HepG2 (cell line): ENCODE results near the gene NAT9. TPM values are rescaled to one million over a fixed set of nuclear protein-coding genes. Genes with fewer than 3 reads are reported as not detected.

Experiments used
- ATAC-seq: fragments of 200-7000 bp; cut with Tn5 transposase; 3 replicates; pipeline ENCODE4 v1.9.1; 2020; ENCODE audit warnings: mild to moderate bottlenecking, moderate library complexity
- BruUV-seq: library from RNA; stranded (reverse); fragments of 400-500 nt; replicated peaks from 2 replicates; lab custom pipeline; 2021; lab: Mats Ljungman, UMichigan
- CTCF ChIA-PET: fragments of 300-600 bp; formaldehyde crosslinking; extraction: SDS; loops from one replicate; lab custom pipeline; 2021; ENCODE audit warnings: low total read pairs, inconsistent platforms, low intra/inter-chr PET ratio; lab: Yijun Ruan, JAX
- POLR2A ChIA-PET: fragments of 350-600 bp; sonication (Branson Sonifier 250); formaldehyde crosslinking; loops from one replicate; lab custom pipeline; 2020; ENCODE audit warnings: antibody characterized with exemption, inconsistent platforms; lab: Yijun Ruan, JAX
- DNase-seq: peaks from one replicate; pipeline ENCODE4 v3.0.0-alpha.2; 2015; ENCODE audit warnings: low spot score
- FAIRE-seq: peaks from 3 replicates; lab custom pipeline; 2011; peaks lifted over from hg19 to GRCh38; lab: Jason Lieb, UNC
- H2AFZ ChIP-seq: one replicate; pipeline ENCODE4 v1.6.1; 2011; ENCODE audit warnings: low read length, inconsistent platforms
- H3K27ac ChIP-seq: fragments of 300-600 bp; 3 replicates; pipeline ENCODE4 v1.8.0; 2011; ENCODE audit warnings: mixed run types, mild to moderate bottlenecking, mixed read lengths, low read length, inconsistent platforms; ENCODE audit not compliant: insufficient read depth; ENCODE audit errors: extremely low read length
- H3K27me3 ChIP-seq, 2 experiments: fragments of 200-600 bp in 1 of 2; 2 replicates in 1 of 2; 3 replicates in 1 of 2; pipeline versions ENCODE4 v1.6.0 to v1.8.0; 2011; ENCODE audit warnings: low read length in 2 of 2, mild to moderate bottlenecking in 2 of 2, moderate library complexity in 2 of 2, inconsistent platforms in 1 of 2; ENCODE audit not compliant: insufficient read depth in 2 of 2, control insufficient read depth in 1 of 2
- H3K36me3 ChIP-seq, 2 experiments: fragments of 200-600 bp in 1 of 2; replicated peaks in 1 of 2; 2 replicates in 1 of 2; 3 replicates in 1 of 2; pipeline versions ENCODE4 v1.5.1 to v1.8.0; 2011; ENCODE audit warnings: low read length in 2 of 2, inconsistent platforms in 1 of 2; ENCODE audit not compliant: insufficient read depth in 2 of 2, control insufficient read depth in 1 of 2
- H3K4me1 ChIP-seq: 2 replicates; pipeline ENCODE4 v1.5.1; 2012; ENCODE audit warnings: low read length, inconsistent platforms; ENCODE audit not compliant: insufficient read depth
- H3K4me2 ChIP-seq: 2 replicates; pipeline ENCODE4 v1.6.0; 2011; ENCODE audit warnings: low read depth, low read length, inconsistent platforms
- H3K4me3 ChIP-seq, 3 experiments: fragments of 200-600 bp in 1 of 3; sonication (generic), shearing (Covaris generic) in 1 of 3; replicated peaks in 1 of 3; 2 replicates each; pipeline ENCODE4 v1.5.1; 2011 to 2016; ENCODE audit warnings: low read length in 3 of 3, inconsistent platforms in 2 of 3, low read depth in 2 of 3, mild to moderate bottlenecking in 2 of 3, control low read depth in 1 of 3, mixed read lengths in 1 of 3; ENCODE audit not compliant: insufficient read depth in 1 of 3
- H3K79me2 ChIP-seq: one replicate; pipeline ENCODE4 v1.6.1; 2011; ENCODE audit warnings: low read length, inconsistent platforms; ENCODE audit not compliant: insufficient read depth
- H3K9ac ChIP-seq: 2 replicates; pipeline ENCODE4 v1.6.0; 2011; ENCODE audit warnings: mild to moderate bottlenecking, low read depth, low read length, inconsistent platforms; ENCODE audit not compliant: insufficient read depth
- H3K9me3 ChIP-seq: 2 replicates; pipeline ENCODE4 v1.5.1; 2012; ENCODE audit warnings: mild to moderate bottlenecking, low read length
- H4K20me1 ChIP-seq: 2 replicates; pipeline ENCODE4 v1.6.0; 2011; ENCODE audit warnings: inconsistent platforms, mild to moderate bottlenecking, low read length, moderate library complexity; ENCODE audit not compliant: insufficient read depth
- ARID5B ChIP-seq: IDR thresholded peaks from 2 replicates; pipeline ENCODE4 v1.4.0; 2020; ENCODE audit warnings: mild to moderate bottlenecking, missing genetic modification reagents
- EHMT2 ChIP-seq: fragments of 200-600 bp; sonication (generic); IDR thresholded peaks from 2 replicates; pipeline ENCODE4 v1.7.0; 2017; ENCODE audit warnings: antibody characterized with exemption, low read depth, low read length, borderline replicate concordance
- GTF3A ChIP-seq: sonication (generic); formaldehyde crosslinking; conservative IDR thresholded peaks from 2 replicates; pipeline ENCODE4 v1.4.0; 2020; ENCODE audit warnings: mild to moderate bottlenecking, missing genetic modification reagents
- KLF6 ChIP-seq: IDR thresholded peaks from 2 replicates; pipeline ENCODE4 v1.8.0; 2016; ENCODE audit warnings: missing biosample characterization, missing genetic modification reagents
- SIN3B ChIP-seq: fragments of 150-350 bp; IDR thresholded peaks from 2 replicates; pipeline ENCODE4 v1.6.1; 2014; ENCODE audit warnings: low read length
- ZNF30 ChIP-seq: sonication (generic); formaldehyde crosslinking; IDR thresholded peaks from 2 replicates; pipeline ENCODE4 v1.5.0; 2020; ENCODE audit warnings: mild to moderate bottlenecking, missing genetic modification reagents
- ZNF350 ChIP-seq: sonication (generic); formaldehyde crosslinking; IDR thresholded peaks from 2 replicates; pipeline ENCODE4 v1.4.0; 2020; ENCODE audit warnings: mild to moderate bottlenecking, low read depth, missing genetic modification reagents, borderline replicate concordance
- ZNF354B ChIP-seq: sonication (generic); formaldehyde crosslinking; IDR thresholded peaks from 2 replicates; pipeline ENCODE4 v1.8.0; 2022; ENCODE audit warnings: mild to moderate bottlenecking, missing genetic modification reagents
- ZNF704 ChIP-seq: sonication (generic); formaldehyde crosslinking; IDR thresholded peaks from 2 replicates; pipeline ENCODE4 v1.8.1; 2023; ENCODE audit warnings: mild to moderate bottlenecking, inconsistent platforms, moderate library complexity, missing genetic modification reagents, borderline replicate concordance
- ZNF777 ChIP-seq: sonication (generic); formaldehyde crosslinking; IDR thresholded peaks from 2 replicates; pipeline ENCODE4 v1.4.0; 2020; ENCODE audit warnings: missing genetic modification reagents
- ZNF83 ChIP-seq: sonication (generic); formaldehyde crosslinking; IDR thresholded peaks from 2 replicates; pipeline ENCODE4 v1.4.0; 2020; ENCODE audit warnings: missing genetic modification reagents, mild to moderate bottlenecking, borderline replicate concordance
- ZSCAN20 ChIP-seq: sonication (generic); formaldehyde crosslinking; IDR thresholded peaks from 2 replicates; pipeline ENCODE4 v1.4.0; 2020; ENCODE audit warnings: missing genetic modification reagents, mild to moderate bottlenecking, borderline replicate concordance
- WGBS: methylation state at CpG from one replicate; pipeline ENCODE4 v1.1.6; 2017; ENCODE audit warnings: low lambda C conversion rate; 5-methylcytosine and 5-hydroxymethylcytosine counted together
- in situ Hi-C: cut with HindIII; loops from 2 replicates; pipeline ENCODE4 v1.10.0; 2017; ENCODE audit warnings: low pct_unique_long_range_greater_than_20kb; ENCODE audit not compliant: extremely low pct_ligation_motif_present
- intact Hi-C: fragments of 100-400 bp; cut with micrococcal nuclease; formaldehyde crosslinking; loops from one replicate; pipeline ENCODE4 v1.10.0; 2022; ENCODE audit not compliant: unreplicated experiment
- polyA plus RNA-seq, 8 experiments: library from polyadenylated mRNA; depleted of rRNA in 3 of 8; stranded (reverse) in 7 of 8; unstranded in 1 of 8; fragments of >200 nt; fragmentation: Illumina TruSeq in 4 of 8; extraction: Trizol in 4 of 8; gene quantifications; 2 replicates each; pipeline versions ENCODE4 v1.2.1 to v1.2.3, GENCODE V29; 2011 to 2016; ENCODE audit warnings: low read depth in 4 of 8, missing spikeins in 1 of 8, mixed read lengths in 1 of 8; ENCODE audit not compliant: insufficient read depth in 1 of 8
- total RNA-seq, 5 experiments: library from RNA; depleted of rRNA; stranded (reverse); fragments of >200 nt; fragmentation: Illumina TruSeq; extraction: Trizol; gene quantifications; 2 replicates each; pipeline ENCODE4 v1.2.3, GENCODE V29; 2016; ENCODE audit warnings: low read depth in 1 of 5
- TF ChIP-seq, protein P1 (sequence below): sonication (generic); formaldehyde crosslinking; IDR thresholded peaks from 2 replicates; pipeline ENCODE4 v1.4.0; 2020; ENCODE audit warnings: missing genetic modification reagents

NAT9 gene
- total and polyA plus RNA-seq, 2 of the 13 experiments (the other 11 are each of a cell fraction or from before 2014, with no cell fraction given), result 39.7 to 44.2 TPM

DNA sequence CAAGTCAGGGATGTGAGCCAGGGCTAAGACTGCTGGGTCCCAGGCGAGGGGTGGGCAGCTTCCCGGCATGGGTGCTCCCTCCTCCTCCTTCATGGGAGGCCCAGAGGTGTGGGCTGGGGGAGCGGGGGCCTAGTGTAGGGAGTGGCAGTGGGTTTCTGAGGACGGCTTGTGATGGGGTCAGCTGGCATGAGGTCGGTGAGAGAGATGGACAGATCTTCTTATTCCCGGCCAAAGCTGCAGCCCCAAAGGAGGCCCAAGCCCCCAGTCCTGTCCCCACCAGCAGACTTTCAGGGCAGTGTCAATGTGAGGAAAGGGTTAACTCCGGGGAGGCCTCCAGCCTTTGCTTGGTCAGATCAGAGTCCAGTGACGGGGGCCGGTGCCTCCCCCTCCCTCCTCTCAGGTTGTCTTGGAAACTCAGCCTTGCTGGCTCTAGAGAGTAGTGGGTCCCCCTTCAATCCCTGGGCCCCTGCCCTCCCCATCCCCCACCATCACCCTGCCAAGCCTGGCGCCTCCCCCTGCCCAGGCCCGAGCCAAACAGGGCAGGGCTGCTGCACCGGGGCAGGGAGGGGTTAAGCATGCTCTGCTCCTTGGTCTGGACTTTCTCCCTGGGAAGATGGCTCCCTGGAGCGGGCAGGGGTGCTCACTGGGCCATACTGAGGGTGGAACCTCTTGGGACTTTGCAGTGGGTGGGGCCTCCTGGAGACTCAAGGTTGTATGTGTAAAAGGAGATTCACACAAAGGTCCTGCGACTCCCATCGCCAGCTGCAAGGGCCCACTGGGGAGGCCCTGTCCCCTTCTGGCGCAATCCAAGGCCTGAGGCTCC, 12.4 kb downstream of the NAT9 start:
- H3K4me3 ChIP-seq, result peak overlapping the region; percentile 13 to 71 (median 34)
- ChIA-PET POLR2A (interaction anchor here (1.0 to 29.3 kb wide), 8 partner anchors 5 to 347 kb away, joined by 3 to 1459 read pairs (median 5); partner anchors contain the start of genes FDXR, NAT9, NHERF1 and RAB37), CTCF (no interaction called here)
- peaks cover 32 to 49% of the 10 kb centered on the region in 2 experiments for H3K36me3 ChIP-seq
- H2AFZ ChIP-seq, result no peak overlapping the region
- intact Hi-C loops, result no loop called here
- ATAC-seq, result peak; percentile 70
- in situ Hi-C loops, result no loop called here
- FAIRE-seq, result peak; percentile 95
- WGBS, result 0% methylated on average over 7 of the region's 16 CpGs
- H3K4me2 ChIP-seq, result peak overlapping the region; percentile 92
- H3K27ac ChIP-seq, result peak overlapping the region; percentile 87
- BruUV-seq, result no TSS peak
- H3K4me1 ChIP-seq, result peaks cover 99% of the 10 kb centered on the region
- no peaks in the 10 kb centered on the region for H3K9me3 ChIP-seq
- peak overlapping the region; percentile 67 for H3K9ac ChIP-seq
- DNase-seq, result peak; percentile 97
- H3K27me3 ChIP-seq, result no peaks in the 10 kb centered on the region
- peaks cover 71% of the 10 kb centered on the region for H3K79me2 ChIP-seq
- peaks cover 43% of the 10 kb centered on the region for H4K20me1 ChIP-seq
- TF ChIP-seq ARID5B (CRISPR knock-in tag), result peak; percentile 65; the same call in 1 of the 2 replicates
- peak; percentile 29; the same call in 1 of the 2 replicates for TF ChIP-seq ZSCAN20 (CRISPR knock-in tag)
- no peak; the same call in 1 of the 2 replicates for TF ChIP-seq ZNF777 (CRISPR knock-in tag)
- TF ChIP-seq ZNF83 (CRISPR knock-in tag), result no peak
- no peak for TF ChIP-seq ZNF30
- TF ChIP-seq SIN3B, result no peak
- no peak for TF ChIP-seq ZNF704 (CRISPR knock-in tag)
- no peak for TF ChIP-seq ZNF354B (CRISPR knock-in tag)
- TF ChIP-seq GTF3A (CRISPR knock-in tag), result no peak
- TF ChIP-seq, protein P1, sequence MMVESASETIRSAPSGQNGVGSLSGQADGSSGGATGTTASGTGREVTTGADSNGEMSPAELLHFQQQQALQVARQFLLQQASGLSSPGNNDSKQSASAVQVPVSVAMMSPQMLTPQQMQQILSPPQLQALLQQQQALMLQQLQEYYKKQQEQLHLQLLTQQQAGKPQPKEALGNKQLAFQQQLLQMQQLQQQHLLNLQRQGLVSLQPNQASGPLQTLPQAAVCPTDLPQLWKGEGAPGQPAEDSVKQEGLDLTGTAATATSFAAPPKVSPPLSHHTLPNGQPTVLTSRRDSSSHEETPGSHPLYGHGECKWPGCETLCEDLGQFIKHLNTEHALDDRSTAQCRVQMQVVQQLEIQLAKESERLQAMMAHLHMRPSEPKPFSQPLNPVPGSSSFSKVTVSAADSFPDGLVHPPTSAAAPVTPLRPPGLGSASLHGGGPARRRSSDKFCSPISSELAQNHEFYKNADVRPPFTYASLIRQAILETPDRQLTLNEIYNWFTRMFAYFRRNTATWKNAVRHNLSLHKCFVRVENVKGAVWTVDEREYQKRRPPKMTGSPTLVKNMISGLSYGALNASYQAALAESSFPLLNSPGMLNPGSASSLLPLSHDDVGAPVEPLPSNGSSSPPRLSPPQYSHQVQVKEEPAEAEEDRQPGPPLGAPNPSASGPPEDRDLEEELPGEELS (CRISPR knock-in tag), result peak; percentile 85
- peak; percentile 62 for TF ChIP-seq ZNF350 (CRISPR knock-in tag)
- TF ChIP-seq KLF6 (CRISPR knock-in tag), result peak; percentile 68
- TF ChIP-seq EHMT2, result no peak
